Right lobe of liver (tissue), 4 donors: ENCODE data around the gene ENGASE.

Experiments used
- POLR2A ChIP-seq: fragments of 450-650 bp; IDR thresholded peaks from one replicate; pipeline ENCODE4 v1.6.1; 2017; ENCODE audit warnings: antibody characterized with exemption, mild to moderate bottlenecking
- TF ChIP-seq, protein P1 (sequence below), 4 donors: fragments of 200-600 bp in 3 of 4; fragments of 450-650 bp in 1 of 4; IDR thresholded peaks; one replicate each; pipeline versions ENCODE4 v1.5.1 to v1.8.0; 2016 to 2022; ENCODE audit warnings: antibody characterized with exemption in 4 of 4, mild to moderate bottlenecking in 2 of 4
- donor health status: DM: no; HTN: no; CAD: no.
- donor health status: DM: no; HTN: no; CAD: no.
- donor health status: DM: no; HTN: yes; CAD: no.

DNA sequence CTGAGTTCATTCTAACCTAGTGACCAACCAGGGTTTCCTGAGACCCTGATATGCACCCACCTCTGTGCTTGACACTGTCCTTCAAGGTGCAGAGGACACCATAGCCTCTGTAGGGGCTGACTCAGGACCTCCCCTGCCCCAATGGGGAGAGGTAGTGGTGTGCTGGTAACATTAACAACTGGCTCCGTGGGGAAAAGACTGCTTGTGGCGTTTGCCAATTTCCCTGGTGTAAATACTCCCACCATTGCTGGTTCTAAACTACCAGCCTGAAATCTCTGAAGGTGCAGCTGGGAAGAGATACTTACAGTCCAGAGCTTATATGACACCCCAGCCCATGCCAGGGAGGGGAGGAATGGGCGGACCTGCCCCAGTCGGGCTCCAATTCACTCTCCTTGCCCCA lies 54.9 kb downstream of the ENGASE start:
- TF ChIP-seq, protein P1, sequence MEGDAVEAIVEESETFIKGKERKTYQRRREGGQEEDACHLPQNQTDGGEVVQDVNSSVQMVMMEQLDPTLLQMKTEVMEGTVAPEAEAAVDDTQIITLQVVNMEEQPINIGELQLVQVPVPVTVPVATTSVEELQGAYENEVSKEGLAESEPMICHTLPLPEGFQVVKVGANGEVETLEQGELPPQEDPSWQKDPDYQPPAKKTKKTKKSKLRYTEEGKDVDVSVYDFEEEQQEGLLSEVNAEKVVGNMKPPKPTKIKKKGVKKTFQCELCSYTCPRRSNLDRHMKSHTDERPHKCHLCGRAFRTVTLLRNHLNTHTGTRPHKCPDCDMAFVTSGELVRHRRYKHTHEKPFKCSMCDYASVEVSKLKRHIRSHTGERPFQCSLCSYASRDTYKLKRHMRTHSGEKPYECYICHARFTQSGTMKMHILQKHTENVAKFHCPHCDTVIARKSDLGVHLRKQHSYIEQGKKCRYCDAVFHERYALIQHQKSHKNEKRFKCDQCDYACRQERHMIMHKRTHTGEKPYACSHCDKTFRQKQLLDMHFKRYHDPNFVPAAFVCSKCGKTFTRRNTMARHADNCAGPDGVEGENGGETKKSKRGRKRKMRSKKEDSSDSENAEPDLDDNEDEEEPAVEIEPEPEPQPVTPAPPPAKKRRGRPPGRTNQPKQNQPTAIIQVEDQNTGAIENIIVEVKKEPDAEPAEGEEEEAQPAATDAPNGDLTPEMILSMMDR (IDR thresholded peaks at IDR 0.05), result no peak
- TF ChIP-seq POLR2A, result no peak
